Neural progenitor cell (in vitro differentiated cells): ENCODE measurements around the gene CFAP97D2. TPM values are rescaled to one million over a fixed set of nuclear protein-coding genes. Genes with fewer than 3 reads are reported as not detected.
A peak's percentile ranks its signal among the peaks of the same experiment; 100 is the strongest.

Source experiments
- DNase-seq: peaks from one replicate; pipeline ENCODE4 v3.0.0-alpha.2; 2016; ENCODE audit warnings: low spot score
- H2AFZ ChIP-seq: fragments of 200-600 bp; sonication (generic); replicated peaks from 2 replicates; pipeline ENCODE4 v1.6.1; 2016; ENCODE audit warnings: antibody characterized with exemption
- H3F3A ChIP-seq: fragments of 200-600 bp; sonication (generic); 2 replicates; pipeline ENCODE4 v1.6.1; 2016; ENCODE audit warnings: antibody characterized with exemption, low read depth
- H3K27ac ChIP-seq: fragments of 200-600 bp; sonication (generic); 2 replicates; pipeline ENCODE4 v1.5.1; 2016; ENCODE audit warnings: mild to moderate bottlenecking
- H3K27me3 ChIP-seq: fragments of 200-600 bp; sonication (generic); 2 replicates; pipeline ENCODE4 v1.6.1; 2016; ENCODE audit warnings: mild to moderate bottlenecking, moderate library complexity
- H3K36me3 ChIP-seq: fragments of 200-600 bp; sonication (generic); 2 replicates; pipeline ENCODE4 v1.5.1; 2016
- H3K4me1 ChIP-seq: fragments of 200-600 bp; sonication (generic); 2 replicates; pipeline ENCODE4 v1.6.1; 2016; ENCODE audit warnings: mixed run types
- H3K4me2 ChIP-seq: fragments of 200-600 bp; sonication (generic); 2 replicates; pipeline ENCODE4 v1.6.1; 2016
- H3K4me3 ChIP-seq: fragments of 200-600 bp; sonication (generic); 2 replicates; pipeline ENCODE4 v1.5.1; 2016
- H3K79me2 ChIP-seq: fragments of 200-600 bp; sonication (generic); 2 replicates; pipeline ENCODE4 v1.6.1; 2016; ENCODE audit warnings: low read depth
- H3K9ac ChIP-seq: fragments of 200-600 bp; sonication (generic); 2 replicates; pipeline ENCODE4 v1.6.1; 2016
- H3K9me3 ChIP-seq: fragments of 200-600 bp; sonication (generic); 2 replicates; pipeline ENCODE4 v1.5.1; 2016; ENCODE audit warnings: low read depth
- H4K20me1 ChIP-seq: fragments of 200-600 bp; sonication (generic); 2 replicates; pipeline ENCODE4 v1.6.1; 2016; ENCODE audit warnings: low read depth
- H3K27ac Mint-ChIP-seq: 3 replicates; pipeline ENCODE4 v1.8.0; 2021; ENCODE audit warnings: mixed read lengths
- H3K27me3 Mint-ChIP-seq: 2 replicates; pipeline ENCODE4 v1.8.0; 2022; ENCODE audit warnings: low read depth, mild to moderate bottlenecking, inconsistent platforms, moderate library complexity, mixed read lengths; ENCODE audit not compliant: insufficient read depth
- H3K36me3 Mint-ChIP-seq: 3 replicates; pipeline ENCODE4 v1.8.0; 2021; ENCODE audit warnings: mixed read lengths
- H3K4me1 Mint-ChIP-seq: 3 replicates; pipeline ENCODE4 v1.8.0; 2021; ENCODE audit warnings: mixed read lengths
- H3K4me3 Mint-ChIP-seq: 3 replicates; pipeline ENCODE4 v1.8.0; 2021; ENCODE audit warnings: mild to moderate bottlenecking, moderate library complexity, mixed read lengths
- H3K9me3 Mint-ChIP-seq: 3 replicates; pipeline ENCODE4 v1.8.0; 2020; ENCODE audit warnings: mixed read lengths
- EZH2 ChIP-seq: fragments of 200-600 bp; sonication (generic); IDR thresholded peaks from 2 replicates; pipeline ENCODE4 v1.6.1; 2017; ENCODE audit warnings: antibody characterized with exemption, mild to moderate bottlenecking, moderate library complexity
- EZH2phosphoT487 ChIP-seq: fragments of 200-600 bp; sonication (generic); IDR thresholded peaks from 2 replicates; pipeline ENCODE4 v1.6.1; 2017; ENCODE audit warnings: antibody characterized with exemption
- total RNA-seq: library from RNA; depleted of rRNA; stranded (reverse); fragments of >200 nt; gene quantifications from 2 replicates; pipeline ENCODE4 v1.2.3, GENCODE V29; 2015; ENCODE audit warnings: low replicate concordance
- TF ChIP-seq, protein P1 (sequence below): fragments of 200-600 bp; sonication (generic); IDR thresholded peaks from 2 replicates; pipeline ENCODE4 v1.5.1; 2017; ENCODE audit warnings: antibody characterized with exemption, mild to moderate bottlenecking

Gene CFAP97D2
- total RNA-seq, 1 donor from 2014 or later = not detected

DNA sequence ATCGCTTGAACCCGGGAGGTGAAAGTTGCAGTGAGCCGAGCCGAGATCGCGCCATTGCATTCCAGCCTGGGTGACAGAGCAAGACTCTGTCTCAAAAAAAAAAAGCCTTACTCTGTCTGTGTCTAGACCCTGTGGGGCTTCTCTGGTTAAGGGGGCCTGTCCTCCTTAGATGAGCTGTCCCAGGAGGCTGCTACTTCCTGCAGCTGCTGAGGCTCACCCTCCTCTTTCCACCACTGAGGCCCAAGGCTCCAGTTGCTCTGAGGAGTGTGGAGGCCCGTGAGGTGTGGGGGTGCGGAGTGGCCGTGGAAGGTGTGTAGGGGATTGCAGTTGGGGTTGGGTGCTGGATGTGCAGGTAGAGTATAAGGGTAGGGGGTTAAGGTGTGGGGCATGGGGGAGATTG lies 24.6 kb upstream of the CFAP97D2 start:
- H3F3A ChIP-seq = no peaks in the 10 kb centered on the region
- no peak for TF ChIP-seq EZH2phosphoT487
- TF ChIP-seq EZH2 = no peak
- TF ChIP-seq, protein P1, sequence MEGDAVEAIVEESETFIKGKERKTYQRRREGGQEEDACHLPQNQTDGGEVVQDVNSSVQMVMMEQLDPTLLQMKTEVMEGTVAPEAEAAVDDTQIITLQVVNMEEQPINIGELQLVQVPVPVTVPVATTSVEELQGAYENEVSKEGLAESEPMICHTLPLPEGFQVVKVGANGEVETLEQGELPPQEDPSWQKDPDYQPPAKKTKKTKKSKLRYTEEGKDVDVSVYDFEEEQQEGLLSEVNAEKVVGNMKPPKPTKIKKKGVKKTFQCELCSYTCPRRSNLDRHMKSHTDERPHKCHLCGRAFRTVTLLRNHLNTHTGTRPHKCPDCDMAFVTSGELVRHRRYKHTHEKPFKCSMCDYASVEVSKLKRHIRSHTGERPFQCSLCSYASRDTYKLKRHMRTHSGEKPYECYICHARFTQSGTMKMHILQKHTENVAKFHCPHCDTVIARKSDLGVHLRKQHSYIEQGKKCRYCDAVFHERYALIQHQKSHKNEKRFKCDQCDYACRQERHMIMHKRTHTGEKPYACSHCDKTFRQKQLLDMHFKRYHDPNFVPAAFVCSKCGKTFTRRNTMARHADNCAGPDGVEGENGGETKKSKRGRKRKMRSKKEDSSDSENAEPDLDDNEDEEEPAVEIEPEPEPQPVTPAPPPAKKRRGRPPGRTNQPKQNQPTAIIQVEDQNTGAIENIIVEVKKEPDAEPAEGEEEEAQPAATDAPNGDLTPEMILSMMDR = no peak
- H3K27ac Mint-ChIP-seq = no peak overlapping the region
- peaks cover 34% of the 10 kb centered on the region for H3K4me1 Mint-ChIP-seq
- peaks cover 21% of the 10 kb centered on the region for H3K27me3 Mint-ChIP-seq
- H3K9me3 ChIP-seq = no peaks in the 10 kb centered on the region
- no peaks in the 10 kb centered on the region for H4K20me1 ChIP-seq
- no peak overlapping the region for H3K9ac ChIP-seq
- H3K36me3 Mint-ChIP-seq = no peaks in the 10 kb centered on the region
- H3K4me1 ChIP-seq = peaks cover 6% of the 10 kb centered on the region
- H3K4me3 ChIP-seq = no peak overlapping the region
- no peak overlapping the region for H3K4me3 Mint-ChIP-seq
- peaks cover 4% of the 10 kb centered on the region for H3K9me3 Mint-ChIP-seq
- no peak for DNase-seq
- no peak overlapping the region for H3K27ac ChIP-seq
- H3K27me3 ChIP-seq = no peaks in the 10 kb centered on the region
- H3K4me2 ChIP-seq = no peak overlapping the region
- H3K36me3 ChIP-seq = no peaks in the 10 kb centered on the region
- no peaks in the 10 kb centered on the region for H3K79me2 ChIP-seq
- no peak overlapping the region for H2AFZ ChIP-seq

DNA sequence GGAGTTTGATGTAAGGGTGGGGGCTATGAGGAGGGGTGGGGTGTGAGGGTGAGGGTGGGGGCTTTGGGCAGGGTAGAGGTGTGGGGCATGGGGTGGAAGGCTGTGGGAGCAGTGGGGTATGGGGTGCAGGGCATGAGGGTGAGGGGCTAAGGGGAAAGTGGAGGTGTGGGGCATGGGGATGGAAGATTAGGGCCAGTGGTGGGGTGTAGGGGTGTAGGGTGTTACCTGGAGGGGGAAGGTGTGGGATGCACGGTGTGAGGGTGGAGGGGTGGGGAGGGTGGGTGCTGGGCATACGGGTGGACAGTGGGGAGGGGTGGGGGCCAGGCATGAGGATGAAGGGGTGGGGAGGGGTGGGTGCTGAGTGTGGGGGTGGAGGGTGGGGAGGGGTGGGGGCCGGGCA lies 23.7 kb upstream of the CFAP97D2 start:
- H2AFZ ChIP-seq = no peak overlapping the region
- TF ChIP-seq, protein P1 = no peak
- TF ChIP-seq EZH2 (no peak), EZH2phosphoT487 (no peak)
- H3K27ac ChIP-seq = no peak overlapping the region
- no peaks in the 10 kb centered on the region for H3K79me2 ChIP-seq
- Mint-ChIP-seq H3K36me3 (no peaks in the 10 kb centered on the region), H3K4me3 (no peak overlapping the region), H3K27ac (no peak overlapping the region), H3K27me3 (peaks cover 21% of the 10 kb centered on the region), H3K4me1 (peaks cover 34% of the 10 kb centered on the region), H3K9me3 (peaks cover 4% of the 10 kb centered on the region)
- no peak overlapping the region for H3K4me3 ChIP-seq
- no peaks in the 10 kb centered on the region for H3K9me3 ChIP-seq
- no peaks in the 10 kb centered on the region for H4K20me1 ChIP-seq
- no peak overlapping the region for H3K9ac ChIP-seq
- H3K36me3 ChIP-seq = no peaks in the 10 kb centered on the region
- no peaks in the 10 kb centered on the region for H3F3A ChIP-seq
- DNase-seq = no peak
- no peaks in the 10 kb centered on the region for H3K27me3 ChIP-seq
- no peak overlapping the region for H3K4me2 ChIP-seq
- H3K4me1 ChIP-seq = peaks cover 6% of the 10 kb centered on the region

DNA sequence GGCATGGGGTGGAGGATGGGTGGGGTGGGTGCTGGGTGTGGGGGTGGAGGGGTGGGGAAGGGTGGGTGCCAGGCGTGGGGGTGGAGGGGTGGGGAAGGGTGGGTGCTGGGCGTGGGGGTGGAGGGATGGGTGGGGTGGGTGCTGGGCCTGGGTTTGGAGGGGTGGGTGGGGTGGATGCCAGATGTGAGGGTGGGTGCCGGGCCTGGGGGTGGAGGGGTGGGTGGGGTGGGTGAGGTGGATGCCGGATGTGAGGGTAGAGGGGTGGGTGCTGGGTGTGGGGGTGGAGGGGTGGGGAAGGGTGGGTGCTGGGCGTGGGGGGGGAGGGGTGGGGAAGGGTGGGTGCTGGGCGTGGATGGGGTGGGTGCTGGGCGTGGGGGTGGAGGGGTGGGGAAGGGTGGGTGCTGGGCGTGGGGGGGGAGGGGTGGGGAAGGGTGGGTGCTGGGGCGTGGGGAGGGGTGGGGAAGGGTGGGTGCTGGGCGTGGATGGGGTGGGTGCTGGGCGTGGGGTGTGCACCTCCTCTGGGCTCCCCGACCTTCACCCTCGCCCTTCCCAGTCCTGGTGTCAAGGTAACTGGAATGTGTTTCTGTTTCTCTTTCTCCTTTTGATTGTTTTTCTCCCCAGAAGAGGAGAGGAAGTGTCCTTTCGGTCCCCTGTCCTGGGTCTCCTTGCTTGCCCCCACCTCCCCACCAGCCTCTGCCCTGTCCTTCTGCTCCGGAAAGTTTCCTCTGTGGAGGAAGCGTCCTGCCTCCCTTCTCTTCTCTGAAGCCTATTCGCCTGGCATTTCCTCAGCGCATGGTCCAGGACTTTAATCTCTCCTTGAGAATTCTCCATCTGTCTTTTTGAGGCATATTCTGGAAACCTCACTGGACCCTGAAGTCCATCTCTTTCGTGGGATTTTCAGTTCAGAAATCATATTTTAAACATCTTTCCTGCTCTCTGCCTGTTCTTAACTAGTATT lies 22.9 kb upstream of the CFAP97D2 start:
- Mint-ChIP-seq H3K36me3 (no peaks in the 10 kb centered on the region), H3K27me3 (peaks cover 21% of the 10 kb centered on the region), H3K27ac (peak overlapping the region; percentile 72), H3K9me3 (peaks cover 4% of the 10 kb centered on the region), H3K4me3 (no peak overlapping the region), H3K4me1 (peaks cover 33% of the 10 kb centered on the region)
- no peak overlapping the region for H3K27ac ChIP-seq
- no peaks in the 10 kb centered on the region for H3K9me3 ChIP-seq
- H3K4me1 ChIP-seq = peaks cover 6% of the 10 kb centered on the region
- TF ChIP-seq, protein P1 = no peak
- TF ChIP-seq EZH2phosphoT487 = no peak
- no peak for TF ChIP-seq EZH2
- no peak overlapping the region for H3K4me3 ChIP-seq
- H3K36me3 ChIP-seq = no peaks in the 10 kb centered on the region
- H2AFZ ChIP-seq = no peak overlapping the region
- no peak for DNase-seq
- H3K79me2 ChIP-seq = no peaks in the 10 kb centered on the region
- no peaks in the 10 kb centered on the region for H4K20me1 ChIP-seq
- H3K4me2 ChIP-seq = no peak overlapping the region
- H3F3A ChIP-seq = no peaks in the 10 kb centered on the region
- H3K9ac ChIP-seq = no peak overlapping the region
- H3K27me3 ChIP-seq = no peaks in the 10 kb centered on the region
